ENCODE results near the gene ANGPTL2.

ANGPTL2 gene

DNA sequence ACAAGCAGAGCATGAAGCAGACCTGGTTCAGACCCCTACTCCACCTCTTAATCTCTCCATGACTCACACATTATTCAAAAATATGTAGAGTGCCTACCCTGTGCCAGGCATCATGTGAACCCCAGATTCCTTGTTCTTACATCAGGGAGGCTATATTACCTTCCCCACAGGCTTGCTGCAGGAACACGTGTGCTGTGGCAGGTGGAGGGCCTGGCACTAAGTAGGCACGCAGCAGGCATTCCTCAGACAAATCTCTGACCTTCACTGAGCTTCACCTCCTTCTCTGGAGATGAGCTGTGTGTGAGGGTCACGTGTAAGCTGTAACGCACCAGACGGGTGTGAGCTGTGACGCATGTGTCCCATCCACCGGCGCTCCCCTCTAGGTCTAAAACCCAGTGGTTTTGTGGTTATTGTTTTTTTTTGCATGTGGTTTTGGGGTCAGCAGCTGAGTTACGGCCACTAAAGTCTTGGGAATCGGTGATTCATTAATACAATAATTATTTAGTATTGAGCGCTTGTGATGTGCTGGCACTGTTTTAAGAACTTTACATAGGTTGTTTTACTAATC, 30.3 kb downstream of the ANGPTL2 start:
- no peak for DNase-seq

DNA sequence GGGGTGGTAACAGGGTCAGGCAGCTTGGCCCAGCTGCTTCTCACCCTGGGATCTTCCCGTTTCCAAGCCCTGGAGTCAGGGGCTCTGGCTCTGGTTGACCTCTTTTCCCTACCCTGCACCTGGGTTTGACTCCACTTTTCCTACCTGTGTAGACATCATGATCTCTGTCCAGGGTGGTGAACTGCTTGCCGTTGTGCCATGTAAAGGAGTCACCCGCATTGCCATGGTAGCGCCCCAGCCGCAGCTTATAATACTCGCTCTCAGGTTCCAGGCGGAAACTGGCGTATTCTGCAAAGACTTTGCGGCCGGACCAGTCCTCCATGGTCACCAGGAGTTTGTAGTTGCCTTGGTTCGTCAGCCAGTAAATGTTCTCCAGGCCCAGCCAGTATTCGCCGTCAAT, 30.9 kb downstream of the ANGPTL2 start:
- DNase-seq, result no peak

DNA sequence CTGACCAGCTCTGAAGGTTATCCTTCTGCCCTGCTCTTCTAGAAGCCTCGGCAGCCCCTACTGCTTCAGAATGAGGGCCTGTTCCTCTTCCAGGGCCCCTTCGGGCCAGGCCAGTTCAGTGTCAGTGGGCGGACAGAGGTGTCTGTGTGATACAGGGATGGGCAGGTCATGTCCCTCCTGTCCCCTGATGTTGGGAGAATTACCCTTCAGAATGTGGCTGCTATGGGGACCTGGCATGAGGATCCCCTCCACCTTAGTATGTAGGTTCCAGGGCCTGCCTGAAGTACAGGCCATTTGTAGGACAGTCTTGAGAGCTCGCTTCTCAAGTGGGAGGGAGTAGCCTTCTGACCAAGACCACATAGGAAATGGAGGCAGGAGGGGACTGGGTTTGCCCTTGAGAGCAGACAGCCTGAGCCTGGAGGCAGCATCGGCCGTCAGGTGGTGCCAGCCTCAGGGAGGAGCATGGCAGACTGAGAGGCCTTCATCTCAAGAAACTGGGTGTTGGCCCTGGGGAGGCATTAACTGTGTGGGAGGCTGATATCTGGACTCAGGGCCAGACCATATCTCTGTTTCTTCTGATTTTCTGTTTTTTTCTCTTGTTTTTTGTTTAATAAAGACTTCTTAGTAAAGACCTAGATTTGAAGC, 32.0 kb downstream of the ANGPTL2 start:
- peak; percentile 35 for DNase-seq

DNA sequence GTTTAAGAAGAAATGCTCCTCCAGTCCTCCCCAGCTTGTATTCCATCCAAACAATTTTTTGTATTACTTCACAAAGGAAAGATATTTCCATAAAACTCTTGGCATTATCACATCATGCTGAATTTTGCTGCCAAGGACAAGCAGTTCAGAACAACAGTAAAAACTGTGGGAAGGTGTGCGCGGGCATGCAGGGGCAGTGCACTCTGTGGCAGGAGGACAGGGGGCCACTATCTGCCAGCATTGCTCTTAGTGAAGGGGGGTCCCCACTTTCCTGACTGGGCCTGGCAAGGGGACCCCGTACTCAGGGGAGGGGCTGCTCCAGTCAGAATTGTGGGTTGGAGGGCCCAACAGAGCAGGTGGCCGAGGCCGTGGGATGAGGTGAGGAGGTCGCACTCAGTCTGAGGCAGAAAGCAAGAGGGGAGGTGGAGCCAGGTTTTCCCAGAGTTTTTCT, 32.8 kb downstream of the ANGPTL2 start:
- DNase-seq, result no peak

DNA sequence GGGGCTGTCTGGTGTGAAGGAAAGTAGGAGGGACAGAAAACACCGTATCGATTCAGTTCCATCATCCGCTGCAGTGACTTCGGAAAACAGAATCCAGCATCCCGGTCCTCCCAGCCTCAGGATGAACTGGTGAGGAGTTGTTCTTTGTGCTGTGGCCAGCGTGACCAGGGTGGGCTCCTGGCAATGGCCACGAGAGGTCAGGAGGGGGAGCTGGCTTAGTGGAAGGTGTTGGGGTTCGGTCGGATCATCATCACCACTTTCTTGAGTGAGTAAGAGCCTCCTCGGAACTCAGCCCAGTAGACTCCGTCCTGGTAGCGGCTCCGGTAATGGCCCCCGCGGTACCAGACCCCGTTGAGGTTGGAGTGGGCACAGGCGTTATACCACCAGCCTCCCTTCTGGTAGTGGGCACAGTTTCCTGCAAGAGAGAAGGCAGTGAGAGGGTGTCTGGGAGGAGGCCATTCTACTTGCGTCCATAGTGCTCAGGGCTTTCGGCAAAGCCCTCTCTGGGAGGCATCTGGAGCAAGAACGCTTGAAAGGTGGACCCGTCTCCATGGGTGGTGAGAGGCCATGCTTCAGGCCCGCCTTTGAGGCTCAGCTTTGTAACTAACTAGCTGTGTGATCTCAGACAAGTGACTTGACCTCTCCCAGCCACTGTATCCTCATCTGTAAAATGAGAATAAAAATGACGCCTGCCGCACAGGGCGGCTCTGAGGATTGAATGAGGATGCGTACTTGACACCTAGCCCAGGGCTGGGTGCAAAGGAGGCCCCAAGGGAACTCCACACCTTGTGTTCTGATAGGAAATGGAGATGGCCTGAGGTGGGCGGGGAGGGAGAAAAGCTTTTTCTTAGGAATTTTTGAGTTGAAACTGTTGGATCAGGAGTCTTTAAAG, 33.5 kb downstream of the ANGPTL2 start:
- DNase-seq, result no peak

DNA sequence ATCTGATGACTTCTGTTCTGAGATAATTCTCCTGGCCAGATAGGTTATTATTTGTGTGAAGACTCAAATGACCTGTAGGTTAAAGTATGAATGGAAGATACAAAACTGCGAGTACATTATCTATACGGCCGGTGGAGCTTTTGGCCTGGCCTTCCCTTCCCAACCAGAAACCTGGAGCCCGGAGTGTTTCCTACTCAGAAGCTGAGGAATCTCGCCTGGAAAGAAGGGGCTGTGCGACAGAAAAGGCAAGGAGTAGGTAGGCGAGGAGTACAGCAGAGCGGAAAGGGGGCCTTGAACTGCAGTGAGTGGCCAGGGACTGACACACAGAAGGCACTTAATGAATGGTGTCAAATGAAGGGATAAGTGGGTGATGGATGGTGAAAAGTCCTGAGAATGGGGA, 34.6 kb downstream of the ANGPTL2 start:
- no peak for DNase-seq

DNA sequence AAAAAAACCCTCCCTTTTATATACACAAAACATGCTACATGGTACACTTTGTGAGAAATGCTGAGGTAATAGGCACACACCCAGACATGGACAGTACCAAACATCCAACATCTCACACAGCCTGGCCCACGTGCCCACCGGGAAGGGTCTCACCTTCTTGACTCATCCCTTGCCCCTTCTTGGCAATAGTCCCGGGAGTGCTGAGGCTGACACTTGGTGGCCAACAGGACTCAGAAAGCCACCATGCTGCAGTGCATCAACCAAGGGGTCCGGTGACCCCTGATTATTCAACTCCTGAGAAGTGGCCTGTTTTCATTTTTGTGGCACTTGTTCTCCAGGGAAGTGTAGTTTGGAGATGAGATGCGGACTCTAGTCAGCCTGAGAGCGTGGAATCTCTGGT, 35.0 kb downstream of the ANGPTL2 start:
- DNase-seq, result no peak

DNA sequence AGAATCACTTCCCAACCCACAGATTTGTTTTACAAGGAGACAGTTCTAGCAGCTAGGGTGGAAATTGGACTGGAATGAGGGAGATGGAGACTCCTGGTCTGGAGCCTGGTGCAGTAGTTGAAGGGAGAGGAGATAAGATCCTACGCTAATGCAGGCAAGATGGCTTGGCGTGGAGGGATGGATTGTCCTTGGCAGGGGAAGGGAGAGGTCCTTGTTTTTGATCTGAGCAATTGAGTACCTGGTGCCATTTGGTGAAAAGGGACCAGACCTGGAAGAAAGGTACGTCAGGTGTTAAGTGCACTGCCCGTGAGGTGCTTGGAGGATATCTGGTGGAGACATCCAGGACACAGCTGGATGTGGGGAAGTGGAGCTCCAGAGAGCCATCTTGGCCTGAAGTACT, 35.7 kb downstream of the ANGPTL2 start:
- DNase-seq, result no peak

DNA sequence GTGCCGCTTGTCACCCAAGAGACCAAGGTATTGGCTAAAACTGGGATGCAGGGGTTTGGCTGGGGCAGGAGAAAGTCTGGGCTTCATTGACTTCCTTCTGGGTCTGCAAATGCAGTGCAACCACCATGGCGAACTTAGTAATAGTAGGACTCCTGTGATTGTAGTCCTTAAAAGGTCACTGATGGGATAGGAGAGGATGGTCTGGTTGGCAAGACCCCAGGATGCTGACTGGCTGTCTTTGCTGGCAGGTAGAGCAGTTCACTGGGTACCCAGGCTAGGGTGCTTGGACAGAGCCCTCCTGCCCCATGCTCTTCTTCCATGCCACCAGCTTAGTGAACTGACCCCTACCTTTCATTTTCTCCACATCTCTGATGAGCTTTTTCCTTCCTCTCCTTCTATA, 37.2 kb downstream of the ANGPTL2 start:
- no peak for DNase-seq

DNA sequence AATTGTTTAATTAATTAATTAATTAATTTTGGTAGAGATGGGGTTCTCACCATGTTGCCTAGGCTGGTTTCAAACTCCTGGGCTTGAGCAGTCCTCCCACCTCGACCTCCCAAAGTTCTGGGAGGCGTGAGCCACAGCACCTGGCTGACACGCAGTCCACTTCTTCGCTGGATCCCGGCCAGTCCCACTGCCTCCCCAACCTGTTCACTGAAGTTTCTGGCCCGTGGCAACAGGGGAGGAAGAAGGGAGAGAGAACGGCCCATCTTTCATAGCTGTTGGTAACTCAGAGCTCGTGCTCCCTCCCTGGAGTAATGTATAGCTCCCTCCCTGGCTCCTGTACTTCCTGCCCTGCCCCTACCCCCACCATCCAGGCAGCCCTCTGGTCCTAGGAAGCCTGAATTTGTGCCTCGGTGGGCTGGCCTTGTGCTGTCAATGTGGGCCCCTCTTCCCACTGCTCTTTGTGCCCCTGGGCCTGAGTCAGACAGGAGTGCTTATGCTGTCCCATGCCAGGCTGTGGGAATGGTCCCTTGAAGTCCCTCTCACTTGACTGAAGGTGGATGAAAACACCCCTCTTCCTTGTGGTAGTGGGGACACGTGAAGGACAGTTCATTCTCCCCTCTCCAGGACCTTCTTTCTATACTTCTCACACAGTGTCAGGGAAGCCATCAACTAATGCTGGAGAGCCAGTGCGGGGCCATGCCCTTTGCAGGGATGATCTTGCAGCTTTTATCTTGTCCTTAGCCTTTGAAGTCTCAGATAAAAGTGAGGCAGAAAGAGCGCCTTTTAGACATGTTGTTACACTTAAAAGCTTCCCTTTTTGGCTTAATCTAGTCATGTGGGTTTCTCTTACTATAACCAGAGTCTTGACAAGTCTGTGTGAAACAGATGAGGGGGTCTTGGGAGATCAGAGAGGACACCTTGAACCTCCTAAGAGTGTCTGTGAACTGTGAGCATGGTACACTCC, 38.1 kb downstream of the ANGPTL2 start:
- no peak for DNase-seq

DNA sequence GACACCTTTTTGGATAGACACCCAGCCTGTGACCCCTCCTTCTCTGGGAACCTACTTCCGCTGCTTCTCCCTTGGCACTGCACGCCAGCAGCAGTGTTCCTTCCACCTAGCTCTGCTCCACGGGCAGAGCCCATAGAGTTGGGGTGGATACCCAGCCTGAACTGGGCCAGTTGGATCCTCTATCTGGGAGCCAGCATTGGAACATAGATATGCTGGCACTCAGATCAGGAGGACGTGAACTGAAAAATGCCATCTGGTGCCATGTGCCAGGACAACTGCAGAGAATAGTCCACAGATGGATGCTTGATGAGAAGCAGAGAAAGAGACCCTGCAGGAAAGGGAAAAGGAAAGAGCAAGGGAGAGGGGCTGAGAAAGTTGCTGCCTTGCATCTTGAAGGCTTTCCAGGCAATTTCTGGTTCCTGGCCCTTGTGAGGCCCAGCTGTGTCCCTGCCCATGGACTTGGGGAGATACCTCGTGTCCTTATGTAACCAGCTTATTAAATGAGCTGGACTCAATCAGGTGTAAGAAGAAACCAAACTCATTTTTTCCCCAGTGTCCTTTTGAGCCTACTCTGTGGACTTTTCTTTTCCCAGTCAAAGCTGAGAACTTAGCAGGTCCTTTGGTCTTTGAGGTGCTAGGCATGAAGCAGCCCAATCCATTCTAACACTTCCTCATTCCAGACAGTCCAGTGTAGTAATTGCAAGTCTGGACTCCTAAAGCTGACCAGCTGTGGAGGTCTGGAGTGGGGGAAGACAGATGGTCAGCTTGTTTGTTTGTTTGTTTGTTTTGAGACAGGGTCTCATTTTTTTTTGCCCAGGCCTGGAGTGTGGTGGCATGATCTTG, 39.1 kb downstream of the ANGPTL2 start:
- no peak for DNase-seq

DNA sequence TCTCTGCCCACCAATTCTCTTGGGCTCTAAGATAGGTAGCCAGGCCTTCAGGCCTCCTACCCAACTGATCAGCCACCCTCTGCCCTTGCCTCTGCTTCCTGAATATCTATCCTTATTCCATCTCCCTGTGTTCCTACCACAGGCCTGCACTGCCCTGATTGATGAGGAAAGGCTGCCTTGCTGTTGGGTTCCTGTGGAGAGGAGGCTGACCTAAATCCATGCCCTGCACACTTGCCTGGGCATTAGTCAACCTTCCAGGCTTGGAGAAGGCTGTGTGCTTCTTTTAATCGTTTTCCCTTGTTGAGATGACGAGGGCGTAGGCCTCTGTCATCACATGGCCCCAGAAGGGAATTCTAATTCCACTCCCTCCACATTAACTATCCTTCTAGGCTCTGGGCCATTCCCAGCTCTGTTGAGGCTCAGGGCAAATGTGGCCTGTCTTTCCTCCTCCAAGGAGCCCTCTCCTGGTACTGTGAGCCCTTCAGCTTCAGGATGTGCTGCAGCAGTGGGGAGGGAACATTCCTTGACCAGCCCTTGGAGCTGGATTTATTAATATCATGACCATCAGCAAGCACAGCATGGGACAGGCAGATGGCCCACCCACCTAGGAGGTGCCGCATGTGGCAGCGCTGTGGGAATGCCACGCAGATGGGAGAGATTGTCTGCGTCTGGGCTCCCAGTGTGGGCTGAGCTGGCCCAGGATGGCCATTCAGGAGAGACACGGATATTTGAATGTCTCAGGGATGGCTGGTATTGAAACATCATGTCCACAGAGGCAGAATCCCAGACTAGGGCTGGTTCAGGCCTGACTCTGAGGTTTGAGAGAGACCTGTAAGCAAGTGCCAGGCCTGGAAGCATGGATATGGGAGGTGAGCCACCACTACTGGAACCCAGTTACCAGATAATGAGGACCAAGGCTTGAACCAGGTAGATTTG, 40.9 kb downstream of the ANGPTL2 start:
- no peak for DNase-seq

DNA sequence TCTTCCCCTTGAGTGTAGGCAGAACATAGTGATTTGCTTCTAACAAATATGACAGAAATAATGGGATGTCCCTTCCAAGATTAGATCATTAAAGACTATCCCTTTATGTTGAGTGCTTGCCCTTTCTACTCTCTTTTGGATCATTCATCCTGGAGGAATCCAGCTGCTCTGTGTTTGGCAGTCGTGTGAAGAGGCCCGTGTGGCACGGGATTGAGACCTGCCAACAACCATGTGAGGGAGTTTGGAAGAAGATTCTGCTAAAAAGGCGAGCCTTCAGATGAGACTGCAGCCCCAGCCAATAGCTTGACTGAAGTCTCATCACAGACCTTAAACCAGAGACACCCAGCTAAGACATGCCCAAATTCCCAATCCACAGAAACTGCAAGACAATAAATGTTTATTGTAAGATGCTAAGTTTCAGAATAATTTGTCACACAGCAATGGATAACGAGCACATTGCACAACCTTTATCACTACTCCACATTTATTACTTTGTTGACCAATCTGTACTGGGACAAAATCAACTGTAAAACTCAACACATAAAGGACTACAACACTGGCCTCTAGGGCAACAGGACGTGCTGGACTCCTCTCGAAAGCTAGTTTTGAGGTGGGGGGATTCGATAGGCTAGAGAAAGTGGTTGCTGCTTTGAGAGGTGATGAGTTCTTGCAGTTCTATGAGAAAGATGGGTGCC, 42.8 kb downstream of the ANGPTL2 start:
- DNase-seq, result no peak

DNA sequence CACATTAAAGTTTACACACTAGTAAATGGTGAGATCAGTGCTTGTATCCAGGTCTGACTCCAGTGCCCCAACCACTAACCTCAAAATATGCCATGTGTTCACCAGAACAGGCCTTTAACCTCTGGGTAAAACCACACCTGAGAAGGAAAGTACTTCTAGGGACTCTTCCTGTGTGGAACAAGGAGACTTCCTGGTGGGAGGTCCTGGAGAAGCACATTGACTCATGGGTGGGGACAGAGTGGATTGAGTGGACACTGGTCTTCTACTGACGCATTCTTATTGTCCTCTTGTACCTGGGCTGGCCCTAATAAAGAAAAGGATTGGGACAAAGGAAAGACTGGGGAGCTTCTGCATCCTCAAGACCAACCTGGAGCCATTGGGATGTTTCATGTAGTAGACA, 43.4 kb downstream of the ANGPTL2 start:
- no peak for DNase-seq

DNA sequence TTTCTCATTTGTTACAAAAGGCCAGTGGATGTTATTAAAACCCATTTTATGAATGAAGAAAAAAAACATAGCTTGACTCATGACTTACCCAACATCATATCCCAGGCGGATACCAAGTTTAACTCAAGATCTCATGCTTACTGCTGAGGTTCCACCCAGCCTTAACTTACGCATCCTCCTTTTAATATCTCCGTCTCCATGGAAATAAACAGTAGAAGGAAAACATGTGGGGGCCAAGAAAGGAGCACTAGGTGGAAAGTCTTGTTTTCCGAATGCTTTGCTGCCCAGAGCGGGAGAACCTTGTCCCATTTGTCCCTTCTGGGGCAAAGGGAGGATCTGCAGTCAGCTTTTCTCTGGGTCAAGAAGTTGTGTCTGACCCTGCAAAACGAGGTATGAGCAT, 44.1 kb downstream of the ANGPTL2 start:
- DNase-seq, result no peak

DNA sequence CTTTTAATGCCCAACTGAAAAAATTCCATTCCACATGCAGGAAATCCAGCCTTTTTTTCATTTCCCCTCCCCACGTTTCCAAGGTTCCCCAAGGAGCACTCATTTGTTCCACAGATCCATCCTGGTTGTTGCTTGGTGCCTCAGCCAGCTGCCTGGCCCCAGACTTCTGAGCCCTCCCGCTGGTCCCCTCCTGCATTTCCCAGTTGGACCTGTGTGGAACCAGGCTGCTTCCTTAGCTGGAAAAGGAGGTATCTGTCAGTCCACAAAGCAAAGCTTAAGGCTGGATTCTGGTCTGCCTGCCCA, 44.8 kb downstream of the ANGPTL2 start:
- no peak for DNase-seq

DNA sequence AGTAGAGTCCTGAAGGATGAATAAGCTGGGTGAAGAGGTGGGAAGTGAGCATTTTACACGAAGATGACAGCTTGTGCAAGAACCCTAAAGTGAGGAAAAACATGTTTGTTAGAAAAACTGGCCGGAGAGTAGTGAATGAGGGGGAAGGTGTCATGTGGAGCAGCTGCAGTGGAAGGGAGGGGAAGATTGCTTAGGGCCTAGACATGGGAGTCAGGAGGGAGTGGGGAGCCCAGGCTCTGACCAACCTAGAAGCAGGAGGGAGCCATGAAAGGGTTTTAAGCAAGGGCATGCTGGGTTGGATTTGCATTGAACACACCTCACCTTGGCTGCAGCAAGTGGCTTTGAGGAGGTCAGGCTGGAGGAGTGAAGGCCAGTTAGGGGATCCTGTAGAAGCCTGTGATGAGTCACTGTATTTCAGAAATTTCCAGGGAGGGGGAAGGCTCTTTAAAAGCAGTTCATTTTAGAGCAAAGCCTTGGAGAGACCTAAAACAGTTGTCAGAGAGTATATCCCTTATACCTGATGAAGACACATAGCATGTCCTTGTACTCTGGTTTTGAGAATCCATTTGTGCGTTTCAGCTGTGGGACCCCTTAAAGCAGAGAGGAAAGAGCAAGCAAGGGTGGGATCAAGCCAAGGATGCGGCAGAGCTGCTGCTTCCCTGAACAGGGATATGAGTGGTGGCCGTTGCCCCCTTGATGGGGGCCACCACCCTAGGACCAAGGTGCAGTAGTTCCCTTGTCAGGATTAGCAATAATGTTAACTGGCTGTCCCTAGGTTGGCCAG, 45.4 kb downstream of the ANGPTL2 start:
- DNase-seq, result no peak

DNA sequence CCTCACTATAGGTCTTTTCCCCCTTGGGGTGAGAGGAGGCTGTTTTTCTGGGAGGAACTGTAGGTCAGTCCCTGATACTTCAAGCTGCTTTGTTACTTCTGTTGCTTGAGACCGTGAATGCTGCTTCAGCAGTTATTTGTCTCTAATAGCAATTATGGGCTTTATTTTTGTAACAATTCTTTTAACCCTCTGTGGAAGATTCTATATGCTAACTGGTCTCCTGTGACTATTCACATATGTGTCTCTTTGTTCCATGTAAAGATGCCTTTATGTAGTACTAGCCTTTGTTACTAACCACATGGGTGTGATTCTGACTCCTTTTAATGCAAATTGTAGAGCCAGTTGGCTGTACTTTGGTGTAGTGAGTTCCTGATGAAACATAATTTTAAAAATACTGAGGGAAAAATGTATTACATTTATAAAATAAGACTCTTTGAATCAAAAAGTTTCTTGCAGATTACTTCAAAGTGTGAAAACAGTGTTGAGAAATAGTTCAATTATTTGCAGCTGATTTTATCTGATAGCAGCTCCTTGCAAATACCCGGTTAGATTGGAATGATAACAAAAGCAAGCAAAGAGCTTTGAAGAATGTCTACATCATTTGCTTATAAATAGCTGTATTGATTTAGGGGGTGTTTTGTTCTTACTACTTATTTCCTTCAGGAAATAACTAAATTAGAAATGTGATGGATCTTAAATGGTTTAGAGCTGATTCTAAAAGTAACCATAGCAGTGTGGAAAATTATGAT, 46.6 kb downstream of the ANGPTL2 start:
- DNase-seq, result no peak

Data from NCI-H226 (cell line).